Measurements from ENCODE around the gene MUSK.

The MUSK gene

GRCh38 chr9:110769667-110770066, 101.1 kb downstream of the MUSK start:
- no peak for TF ChIP-seq CTCF (IDR thresholded peaks at IDR 0.05; ENCODE audit: extremely low read depth, insufficient read depth, missing control alignments)
- in situ Hi-C loops (cut with MboI; ENCODE audit: low pct_unique_long_range_greater_than_20kb, low sequenced_read_pairs, unreplicated experiment), result no loop called here
- no peak for DNase-seq (ENCODE audit: low spot score)

GRCh38 chr9:110775724-110776123, 107.1 kb downstream of the MUSK start:
- DNase-seq (ENCODE audit: low spot score), result no peak
- in situ Hi-C loops (cut with MboI; ENCODE audit: low pct_unique_long_range_greater_than_20kb, low sequenced_read_pairs, unreplicated experiment), result no loop called here

GRCh38 chr9:110776221-110776620, 107.6 kb downstream of the MUSK start:
- no peak for TF ChIP-seq CTCF (IDR thresholded peaks at IDR 0.05; ENCODE audit: extremely low read depth, insufficient read depth, missing control alignments)
- DNase-seq (ENCODE audit: low spot score), result no peak

More at GRCh38 chr9:110775724-110776123, 107.1 kb downstream of the MUSK start:
- TF ChIP-seq CTCF (IDR thresholded peaks at IDR 0.05; ENCODE audit: extremely low read depth, insufficient read depth, missing control alignments), result no peak

GRCh38 chr9:110777196-110777875, 108.7 kb downstream of the MUSK start:
- in situ Hi-C loops (cut with MboI; ENCODE audit: low pct_unique_long_range_greater_than_20kb, low sequenced_read_pairs, unreplicated experiment), result no loop called here
- DNase-seq (ENCODE audit: low spot score), result no peak
- no peak for TF ChIP-seq CTCF (IDR thresholded peaks at IDR 0.05; ENCODE audit: extremely low read depth, insufficient read depth, missing control alignments)

More at GRCh38 chr9:110776221-110776620, 107.6 kb downstream of the MUSK start:
- in situ Hi-C loops (cut with MboI; ENCODE audit: low pct_unique_long_range_greater_than_20kb, low sequenced_read_pairs, unreplicated experiment), result no loop called here

GRCh38 chr9:110777876-110778215, 109.3 kb downstream of the MUSK start:
- in situ Hi-C loops (cut with MboI; ENCODE audit: low pct_unique_long_range_greater_than_20kb, low sequenced_read_pairs, unreplicated experiment), result no loop called here
- TF ChIP-seq CTCF (IDR thresholded peaks at IDR 0.05; ENCODE audit: extremely low read depth, insufficient read depth, missing control alignments), result no peak

GRCh38 chr9:110782701-110783100, 114.1 kb downstream of the MUSK start:
- in situ Hi-C loops (cut with MboI; ENCODE audit: low pct_unique_long_range_greater_than_20kb, low sequenced_read_pairs, unreplicated experiment), result no loop called here
- no peak for DNase-seq (ENCODE audit: low spot score)
- TF ChIP-seq CTCF (IDR thresholded peaks at IDR 0.05; ENCODE audit: extremely low read depth, insufficient read depth, missing control alignments), result no peak

More at GRCh38 chr9:110777876-110778215, 109.3 kb downstream of the MUSK start:
- no peak for DNase-seq (ENCODE audit: low spot score)
